GM19351 (cell line): ENCODE results near the gene RBM17.
"Not testable (repeated sequence)": the region's sequence is repeated elsewhere in the genome, so short reads cannot be mapped to it uniquely, and the experiment has no call there.

ENCODE experiments used
- ATAC-seq: cut with Tn5 transposase; IDR thresholded peaks from one replicate; pipeline ENCODE4 v1.9.1; 2021; ENCODE audit warnings: mild to moderate bottlenecking, moderate library complexity; ENCODE audit not compliant: unreplicated experiment

RBM17 gene

DNA sequence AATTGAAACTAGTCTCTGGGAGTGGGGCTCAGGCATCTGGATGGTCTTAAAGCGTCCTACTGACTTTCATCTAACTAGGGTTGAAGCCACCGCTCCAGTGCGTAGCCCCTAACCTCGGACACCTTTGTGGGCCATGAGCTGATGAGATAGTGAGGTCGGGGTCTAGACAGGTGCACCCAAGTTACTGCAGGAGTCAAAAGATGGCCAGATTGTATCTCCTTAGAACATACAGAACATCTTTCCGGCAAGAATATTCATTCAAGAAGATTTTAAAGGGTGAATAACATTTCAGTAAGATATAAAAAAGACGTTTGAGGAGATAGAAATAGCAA is 20.6 kb downstream of the RBM17 start:
- ATAC-seq, result no peak

- no peak for ATAC-seq
These were observed 21.3 kb downstream of the RBM17 start for GRCh38 chr10:6110136-6110535.

- no peak for ATAC-seq
These were observed 24.1 kb downstream of the RBM17 start for GRCh38 chr10:6112893-6113292.

- ATAC-seq, result peak; percentile 53
These were observed 25.5 kb downstream of the RBM17 start for GRCh38 chr10:6114299-6114698.

DNA sequence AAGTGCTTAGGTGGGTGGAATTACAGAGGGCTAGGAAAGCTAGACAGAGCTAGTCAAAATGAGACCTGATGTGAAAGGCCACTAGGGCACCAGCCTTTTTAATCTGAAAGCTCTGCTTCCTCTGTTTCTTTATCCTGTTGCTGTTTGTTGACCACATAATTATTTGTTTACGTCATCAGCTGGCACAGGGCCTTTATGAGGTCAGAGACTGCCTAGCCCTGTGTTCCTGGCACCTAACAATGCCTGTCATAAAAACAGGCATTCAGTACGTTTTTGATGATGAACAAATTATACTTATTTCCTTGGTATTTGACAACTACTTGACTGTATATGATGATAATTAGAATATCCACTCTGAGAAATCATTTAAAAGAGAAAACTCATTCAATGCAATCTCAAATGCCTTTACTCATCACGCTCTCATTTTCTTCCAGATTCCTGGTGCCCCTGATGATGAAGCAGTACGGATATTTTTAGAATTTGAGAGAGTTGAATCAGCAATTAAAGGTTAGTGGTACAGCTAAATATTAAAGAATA is 26.0 kb downstream of the RBM17 start:
- ATAC-seq, result peak; percentile 54

DNA sequence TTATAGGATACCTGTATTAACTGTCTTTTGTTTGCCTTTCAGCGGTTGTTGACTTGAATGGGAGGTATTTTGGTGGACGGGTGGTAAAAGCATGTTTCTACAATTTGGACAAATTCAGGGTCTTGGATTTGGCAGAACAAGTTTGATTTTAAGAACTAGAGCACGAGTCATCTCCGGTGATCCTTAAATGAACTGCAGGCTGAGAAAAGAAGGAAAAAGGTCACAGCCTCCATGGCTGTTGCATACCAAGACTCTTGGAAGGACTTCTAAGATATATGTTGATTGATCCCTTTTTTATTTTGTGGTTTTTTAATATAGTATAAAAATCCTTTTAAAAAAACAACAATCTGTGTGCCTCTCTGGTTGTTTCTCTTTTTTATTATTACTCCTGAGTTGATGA is 26.6 kb downstream of the RBM17 start:
- ATAC-seq, result no peak

GRCh38 chr10:6115824-6116350 is 27.1 kb downstream of the RBM17 start:
- ATAC-seq, result no peak

GRCh38 chr10:6116806-6117205 is 28.0 kb downstream of the RBM17 start:
- ATAC-seq, result no peak

DNA sequence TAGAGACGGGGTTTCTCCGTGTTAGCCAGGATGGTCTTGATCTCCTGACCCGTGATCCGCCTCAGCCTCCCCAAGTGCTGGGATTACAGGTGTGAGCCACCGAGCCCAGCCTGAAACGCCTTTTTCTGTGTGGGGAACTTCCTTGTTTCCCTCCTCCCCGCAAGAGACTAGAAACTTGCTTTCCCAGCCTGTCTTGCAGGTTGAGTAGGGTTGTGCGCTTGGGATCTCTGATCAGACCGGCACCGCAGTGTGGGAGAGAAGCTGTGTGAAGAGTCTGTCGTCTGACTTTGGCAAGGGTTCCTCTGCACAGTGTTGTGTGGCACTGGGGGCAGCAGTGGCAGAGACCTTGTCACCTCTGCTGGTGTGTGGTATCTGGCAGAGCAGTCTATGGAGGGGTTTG is 28.9 kb downstream of the RBM17 start:
- ATAC-seq, result no peak

DNA sequence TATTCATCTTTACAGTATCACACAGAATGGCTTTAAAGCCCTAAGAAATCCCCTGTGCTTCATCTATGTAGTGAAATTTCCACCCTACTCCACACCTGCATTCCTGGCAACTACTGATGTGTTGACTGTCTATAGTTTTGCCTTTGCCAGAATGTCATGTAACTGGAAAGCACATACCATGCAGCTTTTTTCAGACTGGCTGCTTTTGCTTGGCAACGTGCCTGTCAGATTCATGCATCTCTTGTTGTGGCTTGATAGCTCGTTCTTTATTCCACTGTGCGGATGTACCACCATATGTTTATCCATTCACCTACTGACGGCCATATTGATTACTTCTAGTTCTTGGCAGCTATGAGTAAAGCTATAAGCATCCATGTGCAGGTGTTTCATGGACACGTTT is 30.6 kb downstream of the RBM17 start:
- ATAC-seq, result no peak

DNA sequence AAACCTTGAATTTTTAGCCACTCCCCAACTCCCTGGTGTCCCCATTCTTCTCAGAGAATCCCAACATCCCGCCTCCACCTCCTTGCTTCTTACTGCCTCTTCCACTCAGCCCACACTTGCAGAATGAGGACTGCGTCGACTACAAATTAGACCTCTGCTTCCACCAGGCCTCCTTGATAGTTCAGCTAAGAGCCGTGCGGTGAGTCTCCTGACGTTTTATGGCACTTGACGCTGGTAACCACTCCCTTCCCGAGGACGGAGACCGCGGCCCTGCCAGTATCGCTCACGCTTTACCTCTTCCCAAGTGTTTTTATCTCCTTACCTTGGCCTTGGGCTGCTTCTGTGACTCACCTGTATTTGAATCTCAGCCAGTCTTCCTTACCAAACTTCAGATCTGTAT is 31.1 kb downstream of the RBM17 start:
- ATAC-seq, result no peak

DNA sequence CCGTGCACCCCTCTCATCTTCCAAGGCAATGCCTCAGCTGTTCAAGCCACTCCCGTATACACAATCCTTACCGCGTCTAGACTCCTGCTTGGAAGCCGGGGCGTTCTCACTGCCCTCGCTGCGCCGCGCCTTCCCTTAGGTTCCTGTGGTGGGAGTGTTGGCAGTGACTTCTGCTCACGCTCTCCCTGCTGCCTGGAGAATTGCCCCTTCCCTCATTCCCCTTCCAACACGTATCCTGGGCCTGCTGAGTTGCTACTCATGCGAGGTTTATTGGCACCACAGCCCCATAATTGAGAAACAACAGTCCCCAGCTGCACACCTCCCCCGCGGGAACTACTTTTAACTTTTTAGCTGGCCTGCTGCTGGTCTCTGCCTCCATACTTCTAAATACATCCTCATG is 31.9 kb downstream of the RBM17 start:
- no peak for ATAC-seq

DNA sequence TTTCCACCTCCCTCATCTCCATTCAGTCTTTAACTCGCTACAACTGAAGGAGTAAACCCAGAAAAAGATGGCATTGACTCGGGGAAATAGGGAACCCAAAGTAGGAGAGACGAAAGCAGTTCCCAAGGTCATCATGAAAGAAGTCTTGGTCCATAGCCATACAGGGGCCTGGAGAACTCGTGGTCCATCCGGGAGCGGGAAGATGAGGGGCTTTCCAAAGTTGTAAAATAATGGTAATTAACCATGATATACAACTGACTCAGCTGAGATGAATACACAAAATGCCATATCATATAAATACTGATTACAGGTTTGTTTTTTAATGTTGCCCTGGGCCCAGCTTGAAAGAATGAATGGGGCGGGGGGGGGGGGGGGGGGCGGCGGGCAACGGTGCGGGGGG is 32.3 kb downstream of the RBM17 start:
- no peak for ATAC-seq

- no peak for ATAC-seq
These were observed 34.7 kb downstream of the RBM17 start for GRCh38 chr10:6123532-6123931.

GRCh38 chr10:6124666-6125065 is 35.8 kb downstream of the RBM17 start:
- no peak for ATAC-seq

- ATAC-seq, result not testable (repeated sequence)
These were observed 38.6 kb downstream of the RBM17 start for GRCh38 chr10:6127461-6127860.

GRCh38 chr10:6128087-6128486 is 39.3 kb downstream of the RBM17 start:
- no peak for ATAC-seq

DNA sequence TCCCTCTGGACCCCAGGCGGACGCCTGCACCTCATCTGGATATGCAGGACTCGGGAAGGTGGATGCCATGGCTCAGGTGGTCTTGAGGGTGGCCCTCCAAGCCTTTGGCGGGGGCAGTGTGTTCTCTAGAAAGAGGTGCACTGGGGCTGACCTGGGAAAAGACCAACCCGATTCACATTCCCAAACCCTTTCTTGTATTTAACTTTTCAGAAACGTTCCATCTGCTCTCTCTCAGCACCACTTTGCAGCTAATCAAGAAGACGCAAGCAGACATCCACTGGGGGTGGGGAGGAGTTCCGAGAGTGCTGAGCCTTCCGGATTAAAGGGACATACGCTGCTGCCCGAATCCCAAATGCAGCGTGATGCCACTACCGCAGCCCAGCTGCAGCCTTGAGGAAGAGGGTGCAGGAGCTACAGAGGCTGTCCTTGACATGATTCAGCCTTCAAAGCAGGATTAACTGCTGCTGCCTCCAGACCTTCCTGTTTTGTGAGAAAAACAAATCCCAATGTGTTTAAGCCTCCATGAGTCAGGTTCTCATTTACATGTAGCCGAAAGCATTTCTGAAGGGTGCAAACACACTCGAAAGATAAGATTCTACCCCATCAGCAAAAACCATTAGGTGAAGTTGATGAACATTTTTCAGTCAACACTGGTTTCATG is 39.9 kb downstream of the RBM17 start:
- ATAC-seq, result no peak

GRCh38 chr10:6130848-6131470 is 42.1 kb downstream of the RBM17 start:
- ATAC-seq, result no peak

DNA sequence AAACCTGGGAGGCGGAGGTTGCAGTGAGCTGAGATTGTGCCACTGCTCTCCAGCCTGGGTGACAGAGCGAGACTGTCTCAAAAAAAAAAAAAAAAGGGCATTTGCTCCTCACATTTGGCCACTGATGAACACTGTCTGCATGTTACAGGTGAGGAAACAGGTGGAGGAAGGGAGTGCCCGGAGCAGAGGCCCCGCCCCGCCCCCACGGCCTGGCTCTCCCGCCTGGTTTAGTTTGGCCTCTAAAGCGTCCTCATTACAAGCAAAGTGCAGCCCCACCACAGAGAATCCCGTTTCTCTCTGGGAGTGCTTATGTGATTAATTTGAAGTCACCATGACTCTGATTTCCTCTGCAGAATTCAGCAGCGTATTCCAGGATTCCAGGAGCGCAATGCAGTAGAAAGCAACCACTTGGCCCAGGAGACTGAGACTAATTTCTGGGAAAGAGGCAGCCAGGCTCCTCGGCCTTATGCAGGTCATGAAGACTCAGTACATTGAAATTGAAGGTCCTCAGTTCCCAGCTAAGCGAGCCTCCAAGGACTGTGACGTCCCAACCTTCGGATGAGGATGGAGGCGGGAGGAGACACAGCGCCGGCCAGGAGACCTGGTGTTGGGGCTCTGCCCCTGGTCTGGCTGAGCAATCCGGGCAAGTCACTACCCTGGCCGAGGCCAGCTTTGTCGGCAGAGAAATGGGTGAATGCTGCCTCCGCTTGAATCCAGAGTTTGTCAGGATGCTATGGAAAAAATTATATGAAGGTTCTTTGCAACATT is 44.7 kb downstream of the RBM17 start:
- no peak for ATAC-seq

- ATAC-seq, result no peak
These were observed 45.4 kb downstream of the RBM17 start for GRCh38 chr10:6134099-6134823.
